ENCODE results near the gene ABLIM1. TPM values are rescaled to one million over a fixed set of nuclear protein-coding genes. Genes with fewer than 3 reads are reported as not detected.
A peak's percentile ranks its signal among the peaks of the same experiment; 100 is the strongest.

Gene ABLIM1
- total RNA-seq, 1 donor from 2014 or later: 30.2 TPM

- DNase-seq (ENCODE audit: low read depth): no peak
- no peak for TF ChIP-seq CTCF (conservative IDR thresholded peaks at IDR 0.05; ENCODE audit: low read depth, low read length)
- no peak overlapping the region for H3K4me3 ChIP-seq (ENCODE audit: low read depth, low read length)
Observed at GRCh38 chr10:114576132-114576487, 82.0 kb downstream of the ABLIM1 start.

- TF ChIP-seq CTCF (conservative IDR thresholded peaks at IDR 0.05; ENCODE audit: low read depth, low read length): no peak
- DNase-seq (ENCODE audit: low read depth): no peak
- no peak overlapping the region for H3K4me3 ChIP-seq (ENCODE audit: low read depth, low read length)
Observed at GRCh38 chr10:114575417-114576131, 82.5 kb downstream of the ABLIM1 start.

GRCh38 chr10:114573330-114574045, 84.6 kb downstream of the ABLIM1 start:
- DNase-seq (ENCODE audit: low read depth): no peak
- H3K4me3 ChIP-seq (ENCODE audit: low read depth, low read length): no peak overlapping the region
- TF ChIP-seq CTCF (conservative IDR thresholded peaks at IDR 0.05; ENCODE audit: low read depth, low read length): no peak

GRCh38 chr10:114571316-114571999, 86.6 kb downstream of the ABLIM1 start:
- no peak overlapping the region for H3K4me3 ChIP-seq (ENCODE audit: low read depth, low read length)
- TF ChIP-seq CTCF (conservative IDR thresholded peaks at IDR 0.05; ENCODE audit: low read depth, low read length): no peak
- peak; percentile 31 for DNase-seq (ENCODE audit: low read depth)

GRCh38 chr10:114566064-114566463, 92.0 kb downstream of the ABLIM1 start:
- H3K4me3 ChIP-seq (ENCODE audit: low read depth, low read length): no peak overlapping the region
- DNase-seq (ENCODE audit: low read depth): no peak
- no peak for TF ChIP-seq CTCF (conservative IDR thresholded peaks at IDR 0.05; ENCODE audit: low read depth, low read length)

GRCh38 chr10:114565066-114565465, 93.0 kb downstream of the ABLIM1 start:
- no peak for TF ChIP-seq CTCF (conservative IDR thresholded peaks at IDR 0.05; ENCODE audit: low read depth, low read length)
- DNase-seq (ENCODE audit: low read depth): no peak
- no peak overlapping the region for H3K4me3 ChIP-seq (ENCODE audit: low read depth, low read length)
